ENCODE data around the gene RTKN. TPM values are rescaled to one million over a fixed set of nuclear protein-coding genes. Genes with fewer than 3 reads are reported as not detected.

Gene RTKN
- total and polyA plus RNA-seq, 2 of the 13 experiments (the other 11 are each of a cell fraction or from before 2014, with no cell fraction given) = 159 to 166 TPM

DNA sequence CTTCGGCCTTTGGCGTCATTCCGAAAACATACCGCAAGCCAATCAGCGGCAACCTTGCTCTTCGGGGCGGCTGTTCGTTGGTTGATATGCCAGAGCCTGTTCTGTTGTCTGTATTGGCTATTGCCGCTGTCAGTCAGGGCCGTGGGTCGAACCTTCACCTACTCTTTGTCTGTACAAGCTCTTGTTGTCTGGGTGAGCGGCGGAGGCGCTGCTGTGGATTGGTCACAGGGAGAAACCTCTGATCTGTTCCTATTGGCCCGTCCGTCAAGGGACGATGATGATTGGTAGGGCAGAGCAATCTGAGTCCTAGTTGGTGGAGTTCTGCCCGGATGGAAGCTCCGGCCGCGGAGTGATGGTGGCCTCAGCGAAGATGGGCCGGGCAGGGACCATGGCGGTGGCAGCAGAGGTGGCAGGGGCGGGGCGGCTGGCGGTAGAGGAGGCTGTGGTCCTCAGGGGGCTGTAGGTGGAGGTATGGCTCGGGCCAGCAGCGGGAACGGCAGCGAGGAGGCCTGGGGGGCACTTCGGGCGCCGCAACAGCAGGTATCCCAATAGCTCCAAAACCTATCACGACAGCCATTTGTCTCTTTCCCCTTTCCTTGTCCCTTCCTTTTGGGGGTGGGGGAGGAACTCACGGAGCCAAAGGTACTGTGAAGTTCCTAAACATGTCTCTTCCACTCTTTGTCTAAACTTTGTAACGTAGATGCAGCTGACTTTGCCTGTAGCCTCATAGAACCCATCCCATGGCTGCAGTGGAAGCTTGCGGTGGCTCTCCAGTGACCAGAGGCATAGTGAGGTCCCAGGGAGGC, 16.6 kb upstream of the RTKN start, which contains the start of gene WBP1 (continued):
- TF ChIP-seq SUZ12 (IDR thresholded peaks at IDR 0.05; ENCODE audit: low read depth, low read length) = no peak
- TF ChIP-seq KLF15 (CRISPR knock-in tag; IDR thresholded peaks at IDR 0.05; ENCODE audit: borderline replicate concordance) = no peak
- TF ChIP-seq ZMYM2 (CRISPR knock-in tag; IDR thresholded peaks at IDR 0.05) = no peak
- TF ChIP-seq, protein P1, sequence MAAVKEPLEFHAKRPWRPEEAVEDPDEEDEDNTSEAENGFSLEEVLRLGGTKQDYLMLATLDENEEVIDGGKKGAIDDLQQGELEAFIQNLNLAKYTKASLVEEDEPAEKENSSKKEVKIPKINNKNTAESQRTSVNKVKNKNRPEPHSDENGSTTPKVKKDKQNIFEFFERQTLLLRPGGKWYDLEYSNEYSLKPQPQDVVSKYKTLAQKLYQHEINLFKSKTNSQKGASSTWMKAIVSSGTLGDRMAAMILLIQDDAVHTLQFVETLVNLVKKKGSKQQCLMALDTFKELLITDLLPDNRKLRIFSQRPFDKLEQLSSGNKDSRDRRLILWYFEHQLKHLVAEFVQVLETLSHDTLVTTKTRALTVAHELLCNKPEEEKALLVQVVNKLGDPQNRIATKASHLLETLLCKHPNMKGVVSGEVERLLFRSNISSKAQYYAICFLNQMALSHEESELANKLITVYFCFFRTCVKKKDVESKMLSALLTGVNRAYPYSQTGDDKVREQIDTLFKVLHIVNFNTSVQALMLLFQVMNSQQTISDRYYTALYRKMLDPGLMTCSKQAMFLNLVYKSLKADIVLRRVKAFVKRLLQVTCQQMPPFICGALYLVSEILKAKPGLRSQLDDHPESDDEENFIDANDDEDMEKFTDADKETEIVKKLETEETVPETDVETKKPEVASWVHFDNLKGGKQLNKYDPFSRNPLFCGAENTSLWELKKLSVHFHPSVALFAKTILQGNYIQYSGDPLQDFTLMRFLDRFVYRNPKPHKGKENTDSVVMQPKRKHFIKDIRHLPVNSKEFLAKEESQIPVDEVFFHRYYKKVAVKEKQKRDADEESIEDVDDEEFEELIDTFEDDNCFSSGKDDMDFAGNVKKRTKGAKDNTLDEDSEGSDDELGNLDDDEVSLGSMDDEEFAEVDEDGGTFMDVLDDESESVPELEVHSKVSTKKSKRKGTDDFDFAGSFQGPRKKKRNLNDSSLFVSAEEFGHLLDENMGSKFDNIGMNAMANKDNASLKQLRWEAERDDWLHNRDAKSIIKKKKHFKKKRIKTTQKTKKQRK (IDR thresholded peaks at IDR 0.05; ENCODE audit: low read length) = peak; percentile 71
- TF ChIP-seq, protein P2, sequence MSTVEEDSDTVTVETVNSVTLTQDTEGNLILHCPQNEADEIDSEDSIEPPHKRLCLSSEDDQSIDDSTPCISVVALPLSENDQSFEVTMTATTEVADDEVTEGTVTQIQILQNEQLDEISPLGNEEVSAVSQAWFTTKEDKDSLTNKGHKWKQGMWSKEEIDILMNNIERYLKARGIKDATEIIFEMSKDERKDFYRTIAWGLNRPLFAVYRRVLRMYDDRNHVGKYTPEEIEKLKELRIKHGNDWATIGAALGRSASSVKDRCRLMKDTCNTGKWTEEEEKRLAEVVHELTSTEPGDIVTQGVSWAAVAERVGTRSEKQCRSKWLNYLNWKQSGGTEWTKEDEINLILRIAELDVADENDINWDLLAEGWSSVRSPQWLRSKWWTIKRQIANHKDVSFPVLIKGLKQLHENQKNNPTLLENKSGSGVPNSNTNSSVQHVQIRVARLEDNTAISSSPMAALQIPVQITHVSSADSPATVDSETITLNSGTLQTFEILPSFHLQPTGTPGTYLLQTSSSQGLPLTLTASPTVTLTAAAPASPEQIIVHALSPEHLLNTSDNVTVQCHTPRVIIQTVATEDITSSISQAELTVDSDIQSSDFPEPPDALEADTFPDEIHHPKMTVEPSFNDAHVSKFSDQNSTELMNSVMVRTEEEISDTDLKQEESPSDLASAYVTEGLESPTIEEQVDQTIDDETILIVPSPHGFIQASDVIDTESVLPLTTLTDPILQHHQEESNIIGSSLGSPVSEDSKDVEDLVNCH (CRISPR knock-in tag; IDR thresholded peaks at IDR 0.05) = no peak
- no peak for TF ChIP-seq PCBP1 (IDR thresholded peaks at IDR 0.05; ENCODE audit: borderline replicate concordance, low read depth, low read length)
- no peak for TF ChIP-seq RBM22 (optimal IDR thresholded peaks at IDR 0.05; ENCODE audit: low read length)
- TF ChIP-seq HNF4G (IDR thresholded peaks at IDR 0.05; ENCODE audit: borderline replicate concordance, low read depth, low read length) = no peak
- no peak for TF ChIP-seq HNF4G (CRISPR knock-in tag; IDR thresholded peaks at IDR 0.05; ENCODE audit: borderline replicate concordance, low read depth)
- TF ChIP-seq ZNF839 (CRISPR knock-in tag; IDR thresholded peaks at IDR 0.05; ENCODE audit: borderline replicate concordance) = no peak
- no peak for TF ChIP-seq ZFP36 (IDR thresholded peaks at IDR 0.05; ENCODE audit: borderline replicate concordance, low read depth, low read length, partially characterized antibody)
- TF ChIP-seq TCF7 (IDR thresholded peaks at IDR 0.05; ENCODE audit: low read depth) = no peak
- TF ChIP-seq ZNF850 (CRISPR knock-in tag; conservative IDR thresholded peaks at IDR 0.05) = no peak
- TF ChIP-seq TFDP1 (CRISPR knock-in tag; IDR thresholded peaks at IDR 0.05; ENCODE audit: borderline replicate concordance) = peak; percentile 10; the same call in 1 of the 2 replicates
- TF ChIP-seq POGZ (CRISPR knock-in tag; IDR thresholded peaks at IDR 0.05) = peak; percentile 29; the same call in 1 of the 2 replicates
- TF ChIP-seq, protein P3, sequence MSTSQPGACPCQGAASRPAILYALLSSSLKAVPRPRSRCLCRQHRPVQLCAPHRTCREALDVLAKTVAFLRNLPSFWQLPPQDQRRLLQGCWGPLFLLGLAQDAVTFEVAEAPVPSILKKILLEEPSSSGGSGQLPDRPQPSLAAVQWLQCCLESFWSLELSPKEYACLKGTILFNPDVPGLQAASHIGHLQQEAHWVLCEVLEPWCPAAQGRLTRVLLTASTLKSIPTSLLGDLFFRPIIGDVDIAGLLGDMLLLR (CRISPR knock-in tag; IDR thresholded peaks at IDR 0.05) = no peak
- TF ChIP-seq JUNB (CRISPR knock-in tag; IDR thresholded peaks at IDR 0.05; ENCODE audit: borderline replicate concordance) = no peak
- TF ChIP-seq ZNF619 (CRISPR knock-in tag; IDR thresholded peaks at IDR 0.05) = no peak
- TF ChIP-seq FOXK2 (IDR thresholded peaks at IDR 0.05) = peak; percentile 94
- no peak for TF ChIP-seq ZNF709 (CRISPR knock-in tag; IDR thresholded peaks at IDR 0.05)
- TF ChIP-seq ZNF788 (CRISPR knock-in tag; IDR thresholded peaks at IDR 0.05; ENCODE audit: borderline replicate concordance) = peak; percentile 70; the same call in 1 of the 2 replicates
- no peak for TF ChIP-seq NR3C1 (CRISPR knock-in tag; IDR thresholded peaks at IDR 0.05)
- peak; percentile 23; the same call in 1 of the 2 replicates for TF ChIP-seq ZC3H13 (CRISPR knock-in tag; IDR thresholded peaks at IDR 0.05)
